ENCODE measurements around the gene ADM2.

The ADM2 gene

GRCh38 chr22:50436841-50437341 lies 44.5 kb upstream of the ADM2 start:
- DNase-seq (ENCODE audit: low read depth), result no peak
- H3K4me3 ChIP-seq (ENCODE audit: low read length), result no peak overlapping the region
- no peak for TF ChIP-seq CTCF (conservative IDR thresholded peaks at IDR 0.05; ENCODE audit: low read depth, low read length)

DNA sequence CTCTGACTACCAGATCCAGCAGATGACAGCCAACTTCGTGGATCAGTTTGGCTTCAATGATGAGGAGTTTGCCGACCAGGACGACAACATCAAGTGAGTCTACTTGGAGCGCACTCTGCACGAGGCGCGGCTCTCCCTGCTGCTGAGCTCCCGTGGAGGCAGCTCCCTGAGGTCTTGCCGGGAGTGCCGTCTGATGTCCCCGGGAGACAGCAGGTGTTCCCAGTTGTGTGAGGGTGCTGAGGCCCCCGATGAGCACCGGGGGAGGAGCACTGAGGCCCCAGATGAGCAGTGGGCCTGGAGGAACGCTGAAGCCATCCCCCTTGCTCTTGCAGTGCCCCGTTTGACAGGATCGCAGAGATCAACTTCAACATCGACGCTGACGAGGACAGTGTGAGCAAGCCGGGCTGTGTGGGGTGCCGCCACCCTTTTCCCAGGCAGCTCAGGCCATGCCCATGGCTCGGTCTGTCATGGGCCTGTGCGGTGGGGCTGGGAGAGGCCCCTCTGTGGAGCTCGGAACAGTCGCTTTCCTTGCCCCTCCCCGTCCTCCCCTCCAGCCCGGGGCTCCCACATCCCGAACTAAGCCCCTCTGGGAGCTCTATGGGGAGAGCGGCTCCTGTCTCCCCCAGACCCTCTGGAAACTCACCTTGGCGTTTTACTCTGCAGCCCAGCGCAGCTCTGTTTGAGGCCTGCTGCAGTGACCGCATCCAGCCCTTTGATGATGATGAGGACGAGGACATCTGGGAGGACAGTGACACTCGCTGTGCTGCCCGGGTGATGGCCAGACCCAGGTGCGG lies 43.6 kb upstream of the ADM2 start:
- TF ChIP-seq CTCF (conservative IDR thresholded peaks at IDR 0.05; ENCODE audit: low read depth, low read length), result no peak
- H3K4me3 ChIP-seq (ENCODE audit: low read length), result no peak overlapping the region
- DNase-seq (ENCODE audit: low read depth), result no peak

- no peak for DNase-seq (ENCODE audit: low read depth)
- TF ChIP-seq CTCF (conservative IDR thresholded peaks at IDR 0.05; ENCODE audit: low read depth, low read length), result no peak
- H3K4me3 ChIP-seq (ENCODE audit: low read length), result no peak overlapping the region
These were observed 42.8 kb upstream of the ADM2 start for GRCh38 chr22:50438305-50439275.

GRCh38 chr22:50439314-50439870 lies 42.0 kb upstream of the ADM2 start:
- DNase-seq (ENCODE audit: low read depth), result no peak
- H3K4me3 ChIP-seq (ENCODE audit: low read length), result no peak overlapping the region
- no peak for TF ChIP-seq CTCF (conservative IDR thresholded peaks at IDR 0.05; ENCODE audit: low read depth, low read length)

GRCh38 chr22:50439871-50440331 lies 41.4 kb upstream of the ADM2 start:
- H3K4me3 ChIP-seq (ENCODE audit: low read length), result no peak overlapping the region
- no peak for TF ChIP-seq CTCF (conservative IDR thresholded peaks at IDR 0.05; ENCODE audit: low read depth, low read length)
- no peak for DNase-seq (ENCODE audit: low read depth)

DNA sequence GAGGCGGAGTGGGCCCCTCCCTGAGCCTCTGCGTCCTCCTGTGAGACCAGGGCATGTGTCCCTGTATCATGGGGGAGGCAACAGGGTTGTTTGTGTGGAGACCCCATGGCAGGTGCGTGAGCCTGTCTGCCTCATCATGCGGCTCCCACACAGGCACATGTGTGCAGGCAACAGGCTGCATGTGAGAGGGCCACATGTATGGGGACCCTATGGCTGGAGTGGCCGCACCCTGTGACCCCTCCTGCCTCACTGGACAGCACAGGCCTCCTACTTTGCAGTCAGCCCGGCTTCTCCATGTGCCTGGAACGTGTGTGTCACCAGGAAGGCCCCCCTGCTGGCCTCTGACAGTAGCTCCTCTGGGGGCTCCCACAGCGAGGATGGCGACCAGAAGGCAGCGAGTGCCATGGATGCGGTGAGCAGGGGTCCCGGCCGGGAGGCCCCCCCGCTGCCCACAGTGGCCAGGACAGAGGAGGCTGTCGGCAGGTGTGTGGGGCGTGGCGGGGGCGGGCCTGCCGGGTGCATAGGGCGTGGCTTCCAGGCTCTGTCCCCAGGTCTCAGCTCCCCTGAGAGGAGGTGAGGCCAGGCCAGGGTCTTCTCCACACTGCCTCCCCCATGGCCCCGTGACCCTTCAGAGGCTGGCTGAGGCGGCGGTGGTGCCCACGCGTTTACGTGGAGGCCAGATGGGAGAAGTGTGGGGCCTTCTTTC lies 40.6 kb upstream of the ADM2 start:
- no peak for DNase-seq (ENCODE audit: low read depth)
- TF ChIP-seq CTCF (conservative IDR thresholded peaks at IDR 0.05; ENCODE audit: low read depth, low read length), result no peak
- H3K4me3 ChIP-seq (ENCODE audit: low read length), result no peak overlapping the region

Data from retinal pigment epithelial cell (primary cell).